ENCODE measurements around the gene EDRF1.

DNA sequence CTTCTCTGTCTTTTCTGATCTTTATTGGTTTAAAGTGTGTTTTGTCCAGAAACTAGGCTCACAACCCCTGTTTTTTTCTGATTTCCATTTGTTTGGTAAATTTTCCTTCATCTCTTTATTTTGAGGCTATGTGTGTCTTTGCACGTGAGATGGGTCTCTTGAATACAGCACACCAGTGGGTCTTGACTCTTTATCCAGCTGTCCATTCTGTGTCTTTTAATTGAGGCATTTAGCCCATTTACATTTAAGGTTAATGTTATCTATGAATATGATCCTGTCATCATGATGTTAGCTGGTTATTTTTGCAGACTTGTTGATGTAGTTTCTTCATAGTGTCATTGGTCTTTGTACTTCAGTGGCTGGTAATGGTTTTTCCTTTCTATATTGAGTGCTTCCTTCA is 46.6 kb upstream of the EDRF1 start:
- TF ChIP-seq CTCF (optimal IDR thresholded peaks at IDR 0.05 in 1 of 3, IDR thresholded peaks at IDR 0.05 in 1 of 3, conservative IDR thresholded peaks at IDR 0.05 in 1 of 3; ENCODE audit: extremely low read depth in 1 of 3, insufficient read depth in 2 of 3, low read length in 3 of 3): no peak
- no peak for TF ChIP-seq EZH2 (IDR thresholded peaks at IDR 0.05; ENCODE audit: low read length)

Measured in keratinocyte (primary cell).